Right ventricle myocardium inferior (tissue), 1 donor: Measurements from ENCODE around the gene AP5B1. TPM values are rescaled to one million over a fixed set of nuclear protein-coding genes. Genes with fewer than 3 reads are reported as not detected.

ENCODE experiments used
- ATAC-seq: fragments of 200-7000 bp; cut with Tn5 transposase; one replicate; pipeline ENCODE4 v1.9.1; 2020; ENCODE audit warnings: mild to moderate bottlenecking, moderate library complexity
- DNase-seq: peaks from one replicate; pipeline ENCODE4 v3.0.0; 2021; ENCODE audit errors: missing footprints
- intact Hi-C: fragments of 100-400 bp; cut with DNase I; formaldehyde crosslinking; loops from one replicate; pipeline ENCODE4 v1.11.0; 2022
- long read RNA-seq: library from polyadenylated mRNA; unstranded; transcript quantifications from one replicate; pipeline ENCODE4 v2.0.0, GENCODE V29; 2021
- total RNA-seq: library from RNA; stranded (reverse); fragmentation: NEBNext Ultra II Directional; extraction: Animal tissue kit (Norgen Biotek cat#: 25700); gene quantifications from one replicate; pipeline ENCODE4 v1.2.1, GENCODE V29; 2021
- donor health status: DM: no; HTN: yes; CAD: no; lungs with severe emphysema.

The AP5B1 gene
- total RNA-seq: 6.1 TPM
- long read RNA-seq, full-length matches to known transcripts: 9 of 22 reads
- long read RNA-seq, partial matches to known transcripts: 0 of 22 reads
- long read RNA-seq, other reads (novel, unspliced or antisense): 13 of 22 reads

- intact Hi-C loops: loop anchor here (1.0 to 5.0 kb wide), 3 partner anchors 38 to 209 kb away; partner anchors contain the start of gene KAT5
- peak; percentile 85 for DNase-seq
- peak; percentile 71 for ATAC-seq
Measured at GRCh38 chr11:65780770-65781151, at the start of gene AP5B1. Gene AP5B1 (minus strand): TSS chr11:65780976. CDS start chr11:65780591, 385 bp downstream.

- no peak for DNase-seq
- intact Hi-C loops: no loop called here
- no peak for ATAC-seq
Measured at GRCh38 chr11:65829459-65829858, 48.7 kb upstream of the AP5B1 start.

- DNase-seq (no peak), ATAC-seq (no peak)
- intact Hi-C loops: no loop called here
Measured at GRCh38 chr11:65826984-65827735, 46.4 kb upstream of the AP5B1 start.

- intact Hi-C loops: no loop called here
- no peak for ATAC-seq
- no peak for DNase-seq
Measured at GRCh38 chr11:65822776-65823528, 42.2 kb upstream of the AP5B1 start.

GRCh38 chr11:65821107-65821506 is 40.3 kb upstream of the AP5B1 start:
- ATAC-seq: no peak
- no peak for DNase-seq
- intact Hi-C loops: no loop called here

GRCh38 chr11:65817835-65818680 is 37.3 kb upstream of the AP5B1 start:
- DNase-seq (peak; percentile 98), ATAC-seq (peak; percentile 98)
- intact Hi-C loops: loop anchor here (1.0 to 2.0 kb wide), 3 partner anchors 38 to 171 kb away; partner anchors contain the start of gene AP5B1

GRCh38 chr11:65817312-65817834 is 36.6 kb upstream of the AP5B1 start:
- no peak for ATAC-seq
- no peak for DNase-seq
- intact Hi-C loops: no loop called here

GRCh38 chr11:65816696-65817095 is 35.9 kb upstream of the AP5B1 start:
- ATAC-seq: no peak
- intact Hi-C loops: no loop called here
- no peak for DNase-seq

GRCh38 chr11:65814986-65815565 is 34.3 kb upstream of the AP5B1 start:
- ATAC-seq: no peak
- intact Hi-C loops: no loop called here

GRCh38 chr11:65814131-65814985 is 33.6 kb upstream of the AP5B1 start:
- intact Hi-C loops: no loop called here
- ATAC-seq: no peak

More at GRCh38 chr11:65814986-65815565, 34.3 kb upstream of the AP5B1 start:
- no peak for DNase-seq

GRCh38 chr11:65811764-65812475 is 31.1 kb upstream of the AP5B1 start:
- intact Hi-C loops: no loop called here
- DNase-seq: no peak
- ATAC-seq: peak; percentile 33

More at GRCh38 chr11:65814131-65814985, 33.6 kb upstream of the AP5B1 start:
- DNase-seq: no peak

- ATAC-seq (peak; percentile 10), DNase-seq (no peak)
- intact Hi-C loops: no loop called here
Measured at GRCh38 chr11:65810046-65810868, 29.5 kb upstream of the AP5B1 start.

- intact Hi-C loops: no loop called here
- no peak for ATAC-seq
- DNase-seq: no peak
Measured at GRCh38 chr11:65809496-65809895, 28.7 kb upstream of the AP5B1 start.

GRCh38 chr11:65808744-65809341 is 28.1 kb upstream of the AP5B1 start:
- ATAC-seq: no peak
- DNase-seq: no peak
- intact Hi-C loops: no loop called here

- intact Hi-C loops: no loop called here
- DNase-seq: no peak
- no peak for ATAC-seq
Measured at GRCh38 chr11:65806979-65807378, 26.2 kb upstream of the AP5B1 start.
